NCI-H1417 treated with DMSO at 0.1 percent for 48 hours (cell line): Measurements from ENCODE around the gene CNTN4.

Experiments
- DNase-seq: peaks from one replicate; lab custom pipeline; 2025; lab: John Stamatoyannopoulos, UW

Gene CNTN4

GRCh38 chr3:3105815-3106214 lies 1007.1 kb downstream of the CNTN4 start:
- no peak for DNase-seq

GRCh38 chr3:3107181-3107580 lies 1008.5 kb downstream of the CNTN4 start:
- DNase-seq, result no peak
